WTC11 (cell line): ENCODE data around the gene PRKAA2. TPM values are rescaled to one million over a fixed set of nuclear protein-coding genes. Genes with fewer than 3 reads are reported as not detected.

ENCODE experiments used
- ATAC-seq: fragments of 200-7000 bp; cut with Tn5 transposase; 2 replicates; pipeline ENCODE4 v1.10.0; 2021; ENCODE audit warnings: mild to moderate bottlenecking, moderate library complexity
- CTCF ChIA-PET: fragments of 300-600 bp; sonication (Branson Sonifier 250); formaldehyde crosslinking; loops from one replicate; lab custom pipeline; 2021; ENCODE audit warnings: antibody characterized with exemption; lab: Charles Lee
- POLR2A ChIA-PET: fragments of 350-600 bp; sonication (Branson Sonifier 250); formaldehyde crosslinking; loops from one replicate; lab custom pipeline; 2021; ENCODE audit warnings: antibody characterized with exemption; lab: Charles Lee
- DNase-seq: peaks from one replicate; pipeline ENCODE4 v3.0.0; 2021; ENCODE audit warnings: low spot score
- H3K27ac Mint-ChIP-seq: 2 replicates; pipeline ENCODE4 v1.8.0; 2021; ENCODE audit warnings: mixed read lengths
- H3K27me3 Mint-ChIP-seq: 2 replicates; pipeline ENCODE4 v1.8.0; 2021; ENCODE audit warnings: low read depth, mild to moderate bottlenecking, moderate library complexity, mixed read lengths
- H3K36me3 Mint-ChIP-seq: 2 replicates; pipeline ENCODE4 v1.8.0; 2021; ENCODE audit warnings: mixed read lengths
- H3K4me1 Mint-ChIP-seq: 2 replicates; pipeline ENCODE4 v1.8.0; 2022; ENCODE audit warnings: mixed read lengths
- H3K4me3 Mint-ChIP-seq: 2 replicates; pipeline ENCODE4 v1.8.0; 2021; ENCODE audit warnings: mild to moderate bottlenecking, moderate library complexity, mixed read lengths
- H3K9me3 Mint-ChIP-seq: 2 replicates; pipeline ENCODE4 v1.8.0; 2021; ENCODE audit warnings: mixed read lengths
- CREM ChIP-seq: sonication (generic); formaldehyde crosslinking; IDR thresholded peaks from 2 replicates; pipeline ENCODE4 v1.8.1; 2022; ENCODE audit warnings: mild to moderate bottlenecking, missing genetic modification reagents, moderate library complexity
- FOXK1 ChIP-seq: sonication (generic); formaldehyde crosslinking; IDR thresholded peaks from 2 replicates; pipeline ENCODE4 v1.8.0; 2022; ENCODE audit warnings: mild to moderate bottlenecking, moderate library complexity, missing genetic modification reagents
- FOXP1 ChIP-seq: sonication (generic); formaldehyde crosslinking; IDR thresholded peaks from 2 replicates; pipeline ENCODE4 v1.8.0; 2022; ENCODE audit warnings: missing genetic modification reagents, mild to moderate bottlenecking, moderate library complexity, borderline replicate concordance
- JAZF1 ChIP-seq: fragments of 250-450 bp; sonication (Bioruptor Pico); IDR thresholded peaks from 2 replicates; pipeline ENCODE4 v1.9.0; 2021; ENCODE audit warnings: moderate library complexity, mild to moderate bottlenecking, inconsistent platforms
- NR3C1 ChIP-seq: sonication (generic); formaldehyde crosslinking; conservative IDR thresholded peaks from 2 replicates; pipeline ENCODE4 v1.8.1; 2023; ENCODE audit warnings: low read depth, mild to moderate bottlenecking, missing genetic modification reagents
- TP53 ChIP-seq: sonication (generic); formaldehyde crosslinking; IDR thresholded peaks from 2 replicates; pipeline ENCODE4 v1.8.1; 2023; ENCODE audit warnings: mild to moderate bottlenecking, missing genetic modification reagents
- ZNF121 ChIP-seq: sonication (generic); formaldehyde crosslinking; IDR thresholded peaks from 2 replicates; pipeline ENCODE4 v1.8.0; 2023; ENCODE audit warnings: missing genetic modification reagents
- ZNF263 ChIP-seq: sonication (generic); formaldehyde crosslinking; IDR thresholded peaks from 2 replicates; pipeline ENCODE4 v1.8.1; 2022; ENCODE audit warnings: low read depth, mild to moderate bottlenecking, moderate library complexity, missing genetic modification reagents
- ZNF416 ChIP-seq: fragments of 250-450 bp; sonication (Bioruptor Pico); IDR thresholded peaks from 2 replicates; pipeline ENCODE4 v1.9.0; 2021; ENCODE audit warnings: mild to moderate bottlenecking, inconsistent platforms
- ZNF423 ChIP-seq: fragments of 250-450 bp; sonication (Bioruptor Pico); IDR thresholded peaks from 2 replicates; pipeline ENCODE4 v2.1.2; 2022; ENCODE audit warnings: mild to moderate bottlenecking, moderate library complexity
- total RNA-seq: library from RNA; stranded (reverse); gene quantifications from 3 replicates; pipeline ENCODE4 v1.2.3, GENCODE V29; 2021
- TF ChIP-seq, protein P1 (sequence below): sonication (generic); formaldehyde crosslinking; IDR thresholded peaks from 2 replicates; pipeline ENCODE4 v1.8.0; 2022; ENCODE audit warnings: missing genetic modification reagents
- TF ChIP-seq, protein P2 (sequence below): sonication (generic); formaldehyde crosslinking; IDR thresholded peaks from 2 replicates; pipeline ENCODE4 v1.8.0; 2022; ENCODE audit warnings: mild to moderate bottlenecking, missing genetic modification reagents
- TF ChIP-seq, protein P3 (sequence below): sonication (generic); formaldehyde crosslinking; conservative IDR thresholded peaks from 2 replicates; pipeline ENCODE4 v1.8.1; 2023; ENCODE audit warnings: mild to moderate bottlenecking, low read depth, missing genetic modification reagents, moderate library complexity
- TF ChIP-seq, protein P4 (sequence below): sonication (generic); formaldehyde crosslinking; IDR thresholded peaks from 2 replicates; pipeline ENCODE4 v1.8.1; 2023; ENCODE audit warnings: mild to moderate bottlenecking, missing genetic modification reagents, moderate library complexity
- TF ChIP-seq, protein P5 (sequence below): sonication (generic); formaldehyde crosslinking; IDR thresholded peaks from 2 replicates; pipeline ENCODE4 v1.8.0; 2022; ENCODE audit warnings: mild to moderate bottlenecking, missing genetic modification reagents
- TF ChIP-seq, protein P6 (sequence below): sonication (generic); formaldehyde crosslinking; IDR thresholded peaks from 2 replicates; pipeline ENCODE4 v1.8.1; 2022; ENCODE audit warnings: low read depth, missing genetic modification reagents, borderline replicate concordance
- TF ChIP-seq, protein P7 (sequence below): fragments of 250-450 bp; sonication (Bioruptor Pico); IDR thresholded peaks from 2 replicates; pipeline ENCODE4 v1.9.0; 2021; ENCODE audit warnings: mild to moderate bottlenecking, borderline replicate concordance
- TF ChIP-seq, protein P8 (sequence below): sonication (generic); formaldehyde crosslinking; IDR thresholded peaks from 2 replicates; pipeline ENCODE4 v1.8.1; 2022; ENCODE audit warnings: mild to moderate bottlenecking, missing genetic modification reagents, moderate library complexity, borderline replicate concordance
- TF ChIP-seq, protein P9 (sequence below): sonication (generic); formaldehyde crosslinking; IDR thresholded peaks from 2 replicates; pipeline ENCODE4 v1.8.0; 2022; ENCODE audit warnings: mild to moderate bottlenecking, missing genetic modification reagents

The PRKAA2 gene
- total RNA-seq, 1 experiment from 2014 or later = 4.8 TPM

DNA sequence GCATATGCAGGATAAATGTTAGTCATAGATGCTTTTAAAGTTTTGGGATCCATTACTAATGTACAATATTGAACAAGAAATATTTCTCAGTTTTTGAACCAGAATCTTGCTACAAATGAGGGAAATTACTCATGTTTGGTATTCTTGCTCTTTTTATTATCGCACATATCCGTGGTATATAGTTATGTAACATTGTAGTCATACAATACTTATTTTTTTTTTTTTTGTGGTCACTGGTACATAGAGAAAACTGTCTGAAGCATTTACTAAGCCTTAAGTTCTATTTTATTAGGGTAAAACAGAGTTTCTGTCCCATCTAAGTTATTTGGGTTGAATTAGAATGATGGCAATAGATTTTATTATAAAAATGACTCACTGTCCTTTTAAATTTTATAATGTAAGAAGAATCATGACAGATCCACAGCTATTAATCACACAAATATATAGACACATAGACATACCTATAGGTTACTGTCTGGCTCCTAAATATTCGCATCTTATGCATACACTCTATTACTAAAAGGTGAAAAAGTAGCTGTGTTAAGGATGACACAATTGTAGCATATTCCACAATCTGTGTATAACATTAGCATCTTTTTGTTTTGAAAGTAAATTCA lies 18.0 kb upstream of the PRKAA2 start (continued):
- TF ChIP-seq, protein P1, sequence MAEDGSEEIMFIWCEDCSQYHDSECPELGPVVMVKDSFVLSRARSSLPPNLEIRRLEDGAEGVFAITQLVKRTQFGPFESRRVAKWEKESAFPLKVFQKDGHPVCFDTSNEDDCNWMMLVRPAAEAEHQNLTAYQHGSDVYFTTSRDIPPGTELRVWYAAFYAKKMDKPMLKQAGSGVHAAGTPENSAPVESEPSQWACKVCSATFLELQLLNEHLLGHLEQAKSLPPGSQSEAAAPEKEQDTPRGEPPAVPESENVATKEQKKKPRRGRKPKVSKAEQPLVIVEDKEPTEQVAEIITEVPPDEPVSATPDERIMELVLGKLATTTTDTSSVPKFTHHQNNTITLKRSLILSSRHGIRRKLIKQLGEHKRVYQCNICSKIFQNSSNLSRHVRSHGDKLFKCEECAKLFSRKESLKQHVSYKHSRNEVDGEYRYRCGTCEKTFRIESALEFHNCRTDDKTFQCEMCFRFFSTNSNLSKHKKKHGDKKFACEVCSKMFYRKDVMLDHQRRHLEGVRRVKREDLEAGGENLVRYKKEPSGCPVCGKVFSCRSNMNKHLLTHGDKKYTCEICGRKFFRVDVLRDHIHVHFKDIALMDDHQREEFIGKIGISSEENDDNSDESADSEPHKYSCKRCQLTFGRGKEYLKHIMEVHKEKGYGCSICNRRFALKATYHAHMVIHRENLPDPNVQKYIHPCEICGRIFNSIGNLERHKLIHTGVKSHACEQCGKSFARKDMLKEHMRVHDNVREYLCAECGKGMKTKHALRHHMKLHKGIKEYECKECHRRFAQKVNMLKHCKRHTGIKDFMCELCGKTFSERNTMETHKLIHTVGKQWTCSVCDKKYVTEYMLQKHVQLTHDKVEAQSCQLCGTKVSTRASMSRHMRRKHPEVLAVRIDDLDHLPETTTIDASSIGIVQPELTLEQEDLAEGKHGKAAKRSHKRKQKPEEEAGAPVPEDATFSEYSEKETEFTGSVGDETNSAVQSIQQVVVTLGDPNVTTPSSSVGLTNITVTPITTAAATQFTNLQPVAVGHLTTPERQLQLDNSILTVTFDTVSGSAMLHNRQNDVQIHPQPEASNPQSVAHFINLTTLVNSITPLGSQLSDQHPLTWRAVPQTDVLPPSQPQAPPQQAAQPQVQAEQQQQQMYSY (CRISPR knock-in tag) = no peak
- TF ChIP-seq, protein P2, sequence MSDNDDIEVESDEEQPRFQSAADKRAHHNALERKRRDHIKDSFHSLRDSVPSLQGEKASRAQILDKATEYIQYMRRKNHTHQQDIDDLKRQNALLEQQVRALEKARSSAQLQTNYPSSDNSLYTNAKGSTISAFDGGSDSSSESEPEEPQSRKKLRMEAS (CRISPR knock-in tag) = no peak
- no peak for TF ChIP-seq ZNF263
- no peak for TF ChIP-seq JAZF1

DNA sequence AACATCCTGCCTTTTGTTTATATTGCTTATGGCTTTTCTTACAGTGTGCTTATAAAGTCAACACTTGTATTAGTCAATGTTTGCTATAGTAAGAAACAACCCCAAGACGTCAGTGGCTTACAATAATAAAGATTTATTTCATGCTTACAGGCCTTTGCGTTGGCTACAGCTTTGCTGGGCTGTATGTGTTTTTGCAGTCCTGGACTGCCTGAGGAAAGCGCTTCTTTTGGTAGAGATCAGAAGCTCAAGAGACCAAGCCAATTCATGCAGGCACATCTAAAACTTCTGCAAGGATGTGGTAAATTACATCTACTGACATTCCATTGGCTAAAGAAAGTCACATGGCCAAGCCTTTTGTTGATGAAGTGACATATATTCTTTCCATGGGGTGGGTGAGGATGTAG lies 17.5 kb upstream of the PRKAA2 start:
- TF ChIP-seq ZNF423 (CRISPR knock-in tag) (no peak), NR3C1 (no peak), CREM (CRISPR knock-in tag) (no peak), FOXP1 (no peak), FOXK1 (CRISPR knock-in tag) (no peak), ZNF121 (CRISPR knock-in tag) (no peak), ZNF416 (no peak), TP53 (CRISPR knock-in tag) (no peak)
- TF ChIP-seq, protein P3, sequence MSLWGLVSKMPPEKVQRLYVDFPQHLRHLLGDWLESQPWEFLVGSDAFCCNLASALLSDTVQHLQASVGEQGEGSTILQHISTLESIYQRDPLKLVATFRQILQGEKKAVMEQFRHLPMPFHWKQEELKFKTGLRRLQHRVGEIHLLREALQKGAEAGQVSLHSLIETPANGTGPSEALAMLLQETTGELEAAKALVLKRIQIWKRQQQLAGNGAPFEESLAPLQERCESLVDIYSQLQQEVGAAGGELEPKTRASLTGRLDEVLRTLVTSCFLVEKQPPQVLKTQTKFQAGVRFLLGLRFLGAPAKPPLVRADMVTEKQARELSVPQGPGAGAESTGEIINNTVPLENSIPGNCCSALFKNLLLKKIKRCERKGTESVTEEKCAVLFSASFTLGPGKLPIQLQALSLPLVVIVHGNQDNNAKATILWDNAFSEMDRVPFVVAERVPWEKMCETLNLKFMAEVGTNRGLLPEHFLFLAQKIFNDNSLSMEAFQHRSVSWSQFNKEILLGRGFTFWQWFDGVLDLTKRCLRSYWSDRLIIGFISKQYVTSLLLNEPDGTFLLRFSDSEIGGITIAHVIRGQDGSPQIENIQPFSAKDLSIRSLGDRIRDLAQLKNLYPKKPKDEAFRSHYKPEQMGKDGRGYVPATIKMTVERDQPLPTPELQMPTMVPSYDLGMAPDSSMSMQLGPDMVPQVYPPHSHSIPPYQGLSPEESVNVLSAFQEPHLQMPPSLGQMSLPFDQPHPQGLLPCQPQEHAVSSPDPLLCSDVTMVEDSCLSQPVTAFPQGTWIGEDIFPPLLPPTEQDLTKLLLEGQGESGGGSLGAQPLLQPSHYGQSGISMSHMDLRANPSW (CRISPR knock-in tag) = no peak
- TF ChIP-seq, protein P4, sequence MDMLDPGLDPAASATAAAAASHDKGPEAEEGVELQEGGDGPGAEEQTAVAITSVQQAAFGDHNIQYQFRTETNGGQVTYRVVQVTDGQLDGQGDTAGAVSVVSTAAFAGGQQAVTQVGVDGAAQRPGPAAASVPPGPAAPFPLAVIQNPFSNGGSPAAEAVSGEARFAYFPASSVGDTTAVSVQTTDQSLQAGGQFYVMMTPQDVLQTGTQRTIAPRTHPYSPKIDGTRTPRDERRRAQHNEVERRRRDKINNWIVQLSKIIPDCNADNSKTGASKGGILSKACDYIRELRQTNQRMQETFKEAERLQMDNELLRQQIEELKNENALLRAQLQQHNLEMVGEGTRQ (CRISPR knock-in tag) = peak; percentile 85
- TF ChIP-seq, protein P5, sequence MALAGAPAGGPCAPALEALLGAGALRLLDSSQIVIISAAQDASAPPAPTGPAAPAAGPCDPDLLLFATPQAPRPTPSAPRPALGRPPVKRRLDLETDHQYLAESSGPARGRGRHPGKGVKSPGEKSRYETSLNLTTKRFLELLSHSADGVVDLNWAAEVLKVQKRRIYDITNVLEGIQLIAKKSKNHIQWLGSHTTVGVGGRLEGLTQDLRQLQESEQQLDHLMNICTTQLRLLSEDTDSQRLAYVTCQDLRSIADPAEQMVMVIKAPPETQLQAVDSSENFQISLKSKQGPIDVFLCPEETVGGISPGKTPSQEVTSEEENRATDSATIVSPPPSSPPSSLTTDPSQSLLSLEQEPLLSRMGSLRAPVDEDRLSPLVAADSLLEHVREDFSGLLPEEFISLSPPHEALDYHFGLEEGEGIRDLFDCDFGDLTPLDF (CRISPR knock-in tag) = no peak
- TF ChIP-seq, protein P6, sequence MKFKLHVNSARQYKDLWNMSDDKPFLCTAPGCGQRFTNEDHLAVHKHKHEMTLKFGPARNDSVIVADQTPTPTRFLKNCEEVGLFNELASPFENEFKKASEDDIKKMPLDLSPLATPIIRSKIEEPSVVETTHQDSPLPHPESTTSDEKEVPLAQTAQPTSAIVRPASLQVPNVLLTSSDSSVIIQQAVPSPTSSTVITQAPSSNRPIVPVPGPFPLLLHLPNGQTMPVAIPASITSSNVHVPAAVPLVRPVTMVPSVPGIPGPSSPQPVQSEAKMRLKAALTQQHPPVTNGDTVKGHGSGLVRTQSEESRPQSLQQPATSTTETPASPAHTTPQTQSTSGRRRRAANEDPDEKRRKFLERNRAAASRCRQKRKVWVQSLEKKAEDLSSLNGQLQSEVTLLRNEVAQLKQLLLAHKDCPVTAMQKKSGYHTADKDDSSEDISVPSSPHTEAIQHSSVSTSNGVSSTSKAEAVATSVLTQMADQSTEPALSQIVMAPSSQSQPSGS (CRISPR knock-in tag) = no peak
- TF ChIP-seq, protein P7, sequence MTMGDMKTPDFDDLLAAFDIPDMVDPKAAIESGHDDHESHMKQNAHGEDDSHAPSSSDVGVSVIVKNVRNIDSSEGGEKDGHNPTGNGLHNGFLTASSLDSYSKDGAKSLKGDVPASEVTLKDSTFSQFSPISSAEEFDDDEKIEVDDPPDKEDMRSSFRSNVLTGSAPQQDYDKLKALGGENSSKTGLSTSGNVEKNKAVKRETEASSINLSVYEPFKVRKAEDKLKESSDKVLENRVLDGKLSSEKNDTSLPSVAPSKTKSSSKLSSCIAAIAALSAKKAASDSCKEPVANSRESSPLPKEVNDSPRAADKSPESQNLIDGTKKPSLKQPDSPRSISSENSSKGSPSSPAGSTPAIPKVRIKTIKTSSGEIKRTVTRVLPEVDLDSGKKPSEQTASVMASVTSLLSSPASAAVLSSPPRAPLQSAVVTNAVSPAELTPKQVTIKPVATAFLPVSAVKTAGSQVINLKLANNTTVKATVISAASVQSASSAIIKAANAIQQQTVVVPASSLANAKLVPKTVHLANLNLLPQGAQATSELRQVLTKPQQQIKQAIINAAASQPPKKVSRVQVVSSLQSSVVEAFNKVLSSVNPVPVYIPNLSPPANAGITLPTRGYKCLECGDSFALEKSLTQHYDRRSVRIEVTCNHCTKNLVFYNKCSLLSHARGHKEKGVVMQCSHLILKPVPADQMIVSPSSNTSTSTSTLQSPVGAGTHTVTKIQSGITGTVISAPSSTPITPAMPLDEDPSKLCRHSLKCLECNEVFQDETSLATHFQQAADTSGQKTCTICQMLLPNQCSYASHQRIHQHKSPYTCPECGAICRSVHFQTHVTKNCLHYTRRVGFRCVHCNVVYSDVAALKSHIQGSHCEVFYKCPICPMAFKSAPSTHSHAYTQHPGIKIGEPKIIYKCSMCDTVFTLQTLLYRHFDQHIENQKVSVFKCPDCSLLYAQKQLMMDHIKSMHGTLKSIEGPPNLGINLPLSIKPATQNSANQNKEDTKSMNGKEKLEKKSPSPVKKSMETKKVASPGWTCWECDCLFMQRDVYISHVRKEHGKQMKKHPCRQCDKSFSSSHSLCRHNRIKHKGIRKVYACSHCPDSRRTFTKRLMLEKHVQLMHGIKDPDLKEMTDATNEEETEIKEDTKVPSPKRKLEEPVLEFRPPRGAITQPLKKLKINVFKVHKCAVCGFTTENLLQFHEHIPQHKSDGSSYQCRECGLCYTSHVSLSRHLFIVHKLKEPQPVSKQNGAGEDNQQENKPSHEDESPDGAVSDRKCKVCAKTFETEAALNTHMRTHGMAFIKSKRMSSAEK (CRISPR knock-in tag) = no peak
- TF ChIP-seq, protein P8, sequence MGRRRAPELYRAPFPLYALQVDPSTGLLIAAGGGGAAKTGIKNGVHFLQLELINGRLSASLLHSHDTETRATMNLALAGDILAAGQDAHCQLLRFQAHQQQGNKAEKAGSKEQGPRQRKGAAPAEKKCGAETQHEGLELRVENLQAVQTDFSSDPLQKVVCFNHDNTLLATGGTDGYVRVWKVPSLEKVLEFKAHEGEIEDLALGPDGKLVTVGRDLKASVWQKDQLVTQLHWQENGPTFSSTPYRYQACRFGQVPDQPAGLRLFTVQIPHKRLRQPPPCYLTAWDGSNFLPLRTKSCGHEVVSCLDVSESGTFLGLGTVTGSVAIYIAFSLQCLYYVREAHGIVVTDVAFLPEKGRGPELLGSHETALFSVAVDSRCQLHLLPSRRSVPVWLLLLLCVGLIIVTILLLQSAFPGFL = no peak
- TF ChIP-seq, protein P9, sequence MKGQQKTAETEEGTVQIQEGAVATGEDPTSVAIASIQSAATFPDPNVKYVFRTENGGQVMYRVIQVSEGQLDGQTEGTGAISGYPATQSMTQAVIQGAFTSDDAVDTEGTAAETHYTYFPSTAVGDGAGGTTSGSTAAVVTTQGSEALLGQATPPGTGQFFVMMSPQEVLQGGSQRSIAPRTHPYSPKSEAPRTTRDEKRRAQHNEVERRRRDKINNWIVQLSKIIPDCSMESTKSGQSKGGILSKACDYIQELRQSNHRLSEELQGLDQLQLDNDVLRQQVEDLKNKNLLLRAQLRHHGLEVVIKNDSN = peak; percentile 63; the same call in 1 of the 2 replicates
- TF ChIP-seq, all 79 proteins: peak for 2
- H3K4me1 Mint-ChIP-seq = peaks cover 28% of the 10 kb centered on the region
- ATAC-seq = peak; percentile 47; the same call in 1 of the 2 replicates
- H3K36me3 Mint-ChIP-seq = no peaks in the 10 kb centered on the region; the same call in 1 of the 2 replicates
- no peak overlapping the region for H3K27ac Mint-ChIP-seq
- no peaks in the 10 kb centered on the region for H3K27me3 Mint-ChIP-seq
- ChIA-PET POLR2A (no interaction called here), CTCF (no interaction called here)
- no peak overlapping the region for H3K4me3 Mint-ChIP-seq
- DNase-seq = no peak
- H3K9me3 Mint-ChIP-seq = peaks cover 9% of the 10 kb centered on the region
